ENCODE results near the gene CLSTN2.

Gene CLSTN2

GRCh38 chr3:140053794-140054193 lies 118.8 kb downstream of the CLSTN2 start:
- no peak for DNase-seq (ENCODE audit: low read depth)

DNA sequence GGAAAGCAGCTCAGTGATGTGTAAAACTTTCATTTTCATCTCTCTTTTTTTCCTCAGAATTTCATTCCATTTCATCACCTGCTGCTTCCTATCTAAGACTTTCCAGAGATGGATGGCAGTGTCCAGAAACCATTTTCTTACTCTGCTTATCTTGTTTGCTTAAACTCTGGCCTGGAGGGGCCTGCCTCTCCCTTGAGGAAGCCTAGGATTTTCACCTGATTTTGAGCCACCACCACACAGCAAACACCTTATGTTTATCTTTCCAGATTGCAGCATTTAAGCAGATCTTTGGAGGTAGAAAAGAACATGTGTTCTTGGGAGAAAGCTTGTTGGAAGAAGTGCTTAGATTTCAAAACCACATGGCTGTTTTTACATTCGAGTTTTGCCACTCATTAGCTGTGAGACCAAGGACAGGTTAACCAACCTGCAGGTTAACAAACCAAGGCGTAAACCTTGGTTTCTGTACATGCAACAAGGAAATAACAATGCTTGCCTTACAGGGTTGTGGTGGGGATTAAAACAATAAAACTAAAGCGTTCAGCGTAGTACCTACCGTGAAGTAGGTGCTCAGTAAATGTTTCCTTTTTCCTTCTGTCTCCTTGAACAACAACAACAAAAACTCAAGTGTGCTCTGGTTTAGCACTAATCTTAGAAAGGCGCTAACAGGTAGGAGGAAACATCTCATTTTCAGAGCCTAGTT lies 120.3 kb downstream of the CLSTN2 start:
- DNase-seq (ENCODE audit: low read depth), result no peak

- no peak for DNase-seq (ENCODE audit: low read depth)
Measured at GRCh38 chr3:140056047-140056446, 121.1 kb downstream of the CLSTN2 start.

- no peak for DNase-seq (ENCODE audit: low read depth)
Measured at GRCh38 chr3:140061211-140061610, 126.2 kb downstream of the CLSTN2 start.

- DNase-seq (ENCODE audit: low read depth), result no peak
Measured at GRCh38 chr3:140062461-140062860, 127.5 kb downstream of the CLSTN2 start.

DNA sequence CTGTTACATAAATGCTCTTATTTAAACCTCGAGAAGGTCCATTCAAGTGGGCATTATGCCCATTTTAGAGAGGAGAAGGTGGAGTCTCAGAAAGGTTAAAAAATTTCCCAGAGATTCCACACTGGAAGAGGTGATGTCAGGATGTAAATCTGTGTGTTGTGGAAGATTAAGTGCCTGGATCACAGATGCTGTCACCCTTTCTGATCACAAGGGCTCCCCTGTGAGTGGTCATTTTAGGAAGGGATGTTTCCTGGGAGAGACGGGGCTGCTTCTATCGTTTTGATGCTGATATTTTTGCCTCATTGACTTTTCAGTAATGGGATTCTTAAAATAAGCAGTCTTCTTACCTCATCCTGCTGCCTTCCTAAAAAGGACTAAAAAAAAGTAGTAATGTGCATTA lies 132.5 kb downstream of the CLSTN2 start:
- DNase-seq (ENCODE audit: low read depth), result no peak

- no peak for DNase-seq (ENCODE audit: low read depth)
Measured at GRCh38 chr3:140068494-140069017, 133.6 kb downstream of the CLSTN2 start.

DNA sequence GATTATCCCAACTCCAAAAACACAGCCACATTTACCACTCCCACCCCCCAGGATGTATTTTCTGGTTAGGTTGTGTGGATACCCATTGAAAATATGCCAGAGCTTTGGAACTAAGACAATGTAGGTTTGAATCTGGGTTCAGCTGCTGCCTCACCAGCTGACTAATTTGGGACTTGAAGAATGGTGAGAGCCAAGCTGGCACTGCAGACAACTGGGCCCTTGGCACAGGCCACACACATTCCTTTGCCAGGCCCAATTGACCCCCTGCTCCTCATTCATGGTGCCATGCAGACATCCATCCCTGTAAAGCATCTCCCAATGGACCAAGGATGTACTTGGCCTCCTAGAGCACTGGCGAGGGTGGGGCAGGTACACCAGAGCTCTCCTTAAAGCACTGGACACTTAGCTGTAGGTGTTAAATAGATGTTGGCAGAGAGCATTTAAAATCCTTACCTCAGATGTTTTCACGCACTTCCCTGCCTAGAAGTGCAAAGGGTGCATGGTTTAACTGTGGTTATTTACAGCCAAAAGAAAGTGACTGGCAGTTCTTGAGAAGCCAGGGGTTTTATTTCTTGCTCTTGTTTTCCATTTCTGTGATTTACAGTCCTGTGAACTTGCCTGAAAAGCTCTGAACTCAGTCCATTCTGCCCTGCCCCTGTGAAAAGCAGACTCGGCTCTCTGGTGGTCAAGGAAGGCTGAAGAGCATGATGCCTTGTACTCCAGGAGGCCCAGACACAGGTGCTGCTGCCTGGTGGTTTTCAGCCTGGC lies 138.5 kb downstream of the CLSTN2 start:
- DNase-seq (ENCODE audit: low read depth), result no peak

GRCh38 chr3:140076552-140076951 lies 141.6 kb downstream of the CLSTN2 start:
- DNase-seq (ENCODE audit: low read depth), result no peak

GRCh38 chr3:140077406-140077805 lies 142.4 kb downstream of the CLSTN2 start:
- DNase-seq (ENCODE audit: low read depth), result no peak

- no peak for DNase-seq (ENCODE audit: low read depth)
Measured at GRCh38 chr3:140078343-140078742, 143.4 kb downstream of the CLSTN2 start.

GRCh38 chr3:140078940-140079339 lies 144.0 kb downstream of the CLSTN2 start:
- DNase-seq (ENCODE audit: low read depth), result no peak

DNA sequence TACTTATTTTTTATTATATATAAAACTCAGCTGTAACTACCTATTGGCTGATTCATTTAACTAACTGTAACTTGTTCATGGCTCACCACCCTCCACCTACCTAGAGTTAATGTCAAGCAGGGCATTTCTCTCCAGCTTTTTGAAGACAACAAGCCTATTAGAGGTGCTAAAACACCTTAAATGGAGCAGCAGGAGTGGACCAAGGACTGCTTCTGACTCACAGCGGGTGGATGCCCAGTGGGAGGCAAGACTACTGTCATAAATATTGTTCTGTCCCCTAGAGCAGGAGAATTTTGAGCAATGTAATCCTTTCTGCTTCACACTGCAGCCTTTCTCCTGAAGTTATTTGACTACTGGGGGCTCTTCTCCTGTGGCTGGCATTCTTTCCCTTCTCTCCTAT lies 146.9 kb downstream of the CLSTN2 start:
- no peak for DNase-seq (ENCODE audit: low read depth)

DNA sequence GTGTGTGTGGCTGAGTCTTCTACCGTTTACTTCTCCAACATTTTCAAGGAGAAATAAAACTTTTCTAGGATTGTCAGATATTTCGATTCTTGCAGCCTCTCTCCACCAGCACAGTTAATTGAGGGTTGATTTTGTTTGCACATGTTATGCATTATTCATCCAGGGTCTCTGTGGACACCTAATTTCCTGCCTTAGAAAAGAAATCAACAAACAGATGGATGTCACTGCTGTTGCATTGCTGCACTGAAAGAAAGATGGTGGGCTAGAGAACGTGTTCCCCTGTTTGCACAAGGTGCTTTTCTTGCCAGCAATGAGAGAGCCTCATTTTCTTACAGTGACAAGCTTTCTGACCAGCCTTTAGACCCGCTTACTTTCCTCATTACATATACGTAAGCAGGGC lies 150.0 kb downstream of the CLSTN2 start:
- DNase-seq (ENCODE audit: low read depth), result no peak

DNA sequence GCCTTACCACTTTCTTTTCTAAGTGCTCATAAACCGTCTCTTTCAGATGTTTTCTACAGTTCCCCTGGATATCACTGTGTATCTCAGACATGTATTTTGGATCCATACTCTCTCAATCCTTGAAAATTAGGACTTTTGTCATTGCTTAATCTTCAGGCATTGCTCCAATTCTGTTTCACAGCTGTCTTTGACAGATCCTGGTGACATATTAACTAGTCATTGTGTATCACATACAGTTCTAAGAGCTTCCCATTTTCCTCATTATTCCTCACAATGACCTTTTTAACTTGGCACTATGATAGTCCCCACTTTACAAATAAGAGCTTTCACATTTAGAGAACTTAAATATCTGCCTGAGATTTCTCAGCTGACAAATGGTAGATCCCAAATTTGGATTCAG lies 151.7 kb downstream of the CLSTN2 start:
- DNase-seq (ENCODE audit: low read depth), result no peak

DNA sequence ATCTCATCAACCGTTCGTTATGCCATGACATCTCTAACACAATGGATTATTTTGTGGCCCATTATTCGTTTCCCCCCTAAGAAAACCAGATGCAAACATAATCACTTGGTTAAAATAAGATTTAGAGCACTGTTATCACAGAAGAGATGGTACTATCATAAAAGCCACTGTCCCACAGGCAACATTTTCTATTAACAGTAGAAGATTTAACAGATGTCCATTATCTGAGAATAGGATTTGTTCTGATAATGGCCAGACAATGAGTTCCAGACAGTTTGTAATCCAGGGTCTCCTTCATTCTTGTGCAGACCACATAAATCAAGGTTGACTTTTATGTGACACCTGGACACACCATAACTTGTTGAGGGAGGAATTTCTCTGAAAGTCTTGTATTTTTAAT lies 153.1 kb downstream of the CLSTN2 start:
- DNase-seq (ENCODE audit: low read depth), result no peak

- no peak for DNase-seq (ENCODE audit: low read depth)
Measured at GRCh38 chr3:140088513-140088912, 153.5 kb downstream of the CLSTN2 start.

DNA sequence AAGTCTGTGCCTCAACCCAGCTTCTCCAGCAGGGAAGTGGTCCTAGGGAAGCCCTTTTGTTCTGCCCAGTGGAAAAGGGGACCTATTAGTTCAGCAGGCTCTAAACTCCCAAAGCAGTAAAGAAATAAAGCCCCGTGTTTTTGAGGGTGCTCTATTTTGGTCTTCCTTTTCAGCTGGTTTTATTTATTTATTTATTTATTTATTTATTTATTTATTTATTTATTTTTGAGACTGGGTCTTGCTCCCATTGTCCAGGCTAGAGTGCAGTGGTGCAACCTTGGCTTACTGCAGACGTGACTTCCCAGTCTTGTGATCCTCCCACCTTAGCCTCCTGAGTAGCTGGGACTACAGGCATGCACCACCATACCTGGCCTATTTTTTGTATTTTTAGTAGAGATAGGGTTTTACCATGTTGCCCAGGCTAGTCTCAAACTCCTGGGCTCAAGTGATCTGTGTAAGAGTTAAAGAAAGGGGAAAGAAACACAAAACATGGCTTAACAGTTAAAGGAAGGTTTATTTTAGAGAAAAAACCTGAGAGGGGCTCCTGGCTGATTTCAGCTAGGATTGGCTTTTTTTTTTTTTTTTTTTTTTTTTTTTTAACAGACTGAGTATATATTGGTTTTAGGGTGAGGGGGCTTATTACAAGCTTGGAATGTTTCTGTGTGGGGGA lies 154.6 kb downstream of the CLSTN2 start:
- DNase-seq (ENCODE audit: low read depth), result no peak

- DNase-seq (ENCODE audit: low read depth), result no peak
Measured at GRCh38 chr3:140091143-140091542, 156.2 kb downstream of the CLSTN2 start.

GRCh38 chr3:140092848-140093536 lies 158.0 kb downstream of the CLSTN2 start:
- no peak for DNase-seq (ENCODE audit: low read depth)

GRCh38 chr3:140093742-140094141 lies 158.8 kb downstream of the CLSTN2 start:
- DNase-seq (ENCODE audit: low read depth), result no peak

DNA sequence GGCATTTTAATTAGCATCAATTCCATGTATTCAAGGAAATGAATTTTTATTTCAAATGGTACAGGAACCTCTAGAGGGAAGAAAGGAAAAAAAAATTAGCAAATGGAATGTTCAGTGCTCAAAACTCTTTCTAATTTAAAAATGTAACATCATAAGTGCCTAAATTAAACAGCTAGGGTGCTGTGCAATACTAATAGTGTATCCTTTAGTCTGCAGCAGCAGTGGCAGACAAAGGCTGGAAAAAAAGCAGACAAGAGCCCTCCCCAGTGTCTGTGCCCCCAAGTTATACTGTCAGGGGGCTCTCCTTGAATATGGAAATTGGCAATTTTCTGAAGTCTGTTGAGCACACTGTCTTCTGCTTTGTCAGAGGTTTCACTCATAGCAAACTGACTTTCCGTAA lies 159.5 kb downstream of the CLSTN2 start:
- no peak for DNase-seq (ENCODE audit: low read depth)
